Measurements from ENCODE around the gene GYS1.

GYS1 gene

DNA sequence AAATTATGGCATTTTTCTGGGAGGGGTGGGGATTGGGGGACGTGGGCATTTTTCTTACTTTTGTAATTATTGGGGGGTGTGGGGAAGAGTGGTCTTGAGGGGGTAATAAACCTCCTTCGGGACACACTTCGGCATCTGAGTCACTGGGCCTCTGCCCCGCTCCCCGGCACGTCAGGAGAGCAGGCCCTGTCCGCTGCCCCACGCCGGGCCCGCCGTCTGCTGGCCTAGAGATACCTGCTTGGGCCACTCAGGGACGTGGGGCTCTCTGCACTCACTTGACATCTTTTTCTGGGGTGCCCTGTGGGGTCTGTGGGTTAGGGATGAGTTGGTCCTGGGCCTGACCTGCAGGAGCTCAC, 31.5 kb downstream of the GYS1 start:
- peaks cover 30% of the 10 kb centered on the region for H3K4me1 ChIP-seq (ENCODE audit: insufficient read depth, low read length, poor library complexity, severe bottlenecking)
- H2AFZ ChIP-seq (ENCODE audit: low read length) = no peak overlapping the region
- peak overlapping the region; percentile 84 for H3K9ac ChIP-seq (ENCODE audit: low read depth, low read length, poor library complexity, severe bottlenecking)
- peaks cover 29% of the 10 kb centered on the region for H3K79me2 ChIP-seq (ENCODE audit: insufficient read depth, low read length)
- H3K9me2 ChIP-seq (replicated peaks; ENCODE audit: low read depth, low read length) = no peaks in the 10 kb centered on the region
- peaks cover 8% of the 10 kb centered on the region for H4K20me1 ChIP-seq (ENCODE audit: insufficient read depth, low read length, poor library complexity, severe bottlenecking)
- H3K4me3 ChIP-seq (ENCODE audit: low read length, poor library complexity, severe bottlenecking) = no peak overlapping the region
- no peaks in the 10 kb centered on the region for H3F3A ChIP-seq (ENCODE audit: low read depth)
- H3K27me3 ChIP-seq (ENCODE audit: insufficient read depth, low read length, poor library complexity, severe bottlenecking) = no peaks in the 10 kb centered on the region
- no peaks in the 10 kb centered on the region for H3K36me3 ChIP-seq (ENCODE audit: insufficient read depth, low read length)
- H3K4me2 ChIP-seq (ENCODE audit: low read depth, low read length, poor library complexity, severe bottlenecking) = no peak overlapping the region
- TF ChIP-seq, protein P1, sequence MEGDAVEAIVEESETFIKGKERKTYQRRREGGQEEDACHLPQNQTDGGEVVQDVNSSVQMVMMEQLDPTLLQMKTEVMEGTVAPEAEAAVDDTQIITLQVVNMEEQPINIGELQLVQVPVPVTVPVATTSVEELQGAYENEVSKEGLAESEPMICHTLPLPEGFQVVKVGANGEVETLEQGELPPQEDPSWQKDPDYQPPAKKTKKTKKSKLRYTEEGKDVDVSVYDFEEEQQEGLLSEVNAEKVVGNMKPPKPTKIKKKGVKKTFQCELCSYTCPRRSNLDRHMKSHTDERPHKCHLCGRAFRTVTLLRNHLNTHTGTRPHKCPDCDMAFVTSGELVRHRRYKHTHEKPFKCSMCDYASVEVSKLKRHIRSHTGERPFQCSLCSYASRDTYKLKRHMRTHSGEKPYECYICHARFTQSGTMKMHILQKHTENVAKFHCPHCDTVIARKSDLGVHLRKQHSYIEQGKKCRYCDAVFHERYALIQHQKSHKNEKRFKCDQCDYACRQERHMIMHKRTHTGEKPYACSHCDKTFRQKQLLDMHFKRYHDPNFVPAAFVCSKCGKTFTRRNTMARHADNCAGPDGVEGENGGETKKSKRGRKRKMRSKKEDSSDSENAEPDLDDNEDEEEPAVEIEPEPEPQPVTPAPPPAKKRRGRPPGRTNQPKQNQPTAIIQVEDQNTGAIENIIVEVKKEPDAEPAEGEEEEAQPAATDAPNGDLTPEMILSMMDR (conservative IDR thresholded peaks at IDR 0.05; ENCODE audit: low read length) = no peak
- TF ChIP-seq EZH2phosphoT487 (IDR thresholded peaks at IDR 0.05; ENCODE audit: borderline replicate concordance) = no peak
- H3K9me3 ChIP-seq (ENCODE audit: insufficient read depth, low read depth, low read length) = no peaks in the 10 kb centered on the region

DNA sequence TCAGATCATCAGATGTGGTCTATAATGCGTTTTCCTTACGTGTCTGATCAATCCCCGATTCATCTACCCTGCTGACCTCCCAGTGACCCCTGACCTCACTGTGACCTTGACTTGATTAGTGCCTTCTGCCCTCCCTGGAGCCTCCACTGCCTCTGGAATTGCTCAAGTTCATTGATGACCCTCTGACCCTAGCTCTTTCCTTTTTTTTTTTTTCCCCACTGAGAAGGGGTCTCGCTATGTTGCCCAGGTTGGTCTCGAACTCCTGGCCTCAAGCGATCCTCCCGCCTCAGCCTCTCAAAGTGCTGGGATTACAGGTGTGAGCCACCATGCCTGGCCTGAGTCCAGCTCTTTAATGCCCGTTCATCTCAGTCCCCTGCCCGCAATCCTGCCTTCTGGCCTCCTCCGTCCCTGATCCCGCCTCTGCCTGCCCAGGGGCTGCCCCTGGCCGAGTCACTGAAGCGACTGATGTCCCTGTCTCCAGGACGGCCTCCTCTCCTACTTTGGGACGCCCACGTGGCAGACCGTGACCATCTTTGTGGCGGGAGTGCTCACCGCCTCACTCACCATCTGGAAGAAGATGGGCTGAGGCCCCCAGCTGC, 32.0 kb downstream of the GYS1 start:
- peaks cover 3% of the 10 kb centered on the region for H4K20me1 ChIP-seq (ENCODE audit: insufficient read depth, low read length, poor library complexity, severe bottlenecking)
- no peaks in the 10 kb centered on the region for H3K27me3 ChIP-seq (ENCODE audit: insufficient read depth, low read length, poor library complexity, severe bottlenecking)
- H3K4me3 ChIP-seq (ENCODE audit: low read length, poor library complexity, severe bottlenecking) = no peak overlapping the region
- H3F3A ChIP-seq (ENCODE audit: low read depth) = no peaks in the 10 kb centered on the region
- TF ChIP-seq EZH2phosphoT487 (IDR thresholded peaks at IDR 0.05; ENCODE audit: borderline replicate concordance) = no peak
- TF ChIP-seq, protein P1 (conservative IDR thresholded peaks at IDR 0.05; ENCODE audit: low read length) = no peak
- H3K9me2 ChIP-seq (replicated peaks; ENCODE audit: low read depth, low read length) = no peaks in the 10 kb centered on the region
- no peak overlapping the region for H3K4me2 ChIP-seq (ENCODE audit: low read depth, low read length, poor library complexity, severe bottlenecking)
- no peak overlapping the region for H3K9ac ChIP-seq (ENCODE audit: low read depth, low read length, poor library complexity, severe bottlenecking)
- H3K36me3 ChIP-seq (ENCODE audit: insufficient read depth, low read length) = no peaks in the 10 kb centered on the region
- H3K79me2 ChIP-seq (ENCODE audit: insufficient read depth, low read length) = peaks cover 27% of the 10 kb centered on the region
- peaks cover 27% of the 10 kb centered on the region for H3K4me1 ChIP-seq (ENCODE audit: insufficient read depth, low read length, poor library complexity, severe bottlenecking)
- H2AFZ ChIP-seq (ENCODE audit: low read length) = no peak overlapping the region
- H3K9me3 ChIP-seq (ENCODE audit: insufficient read depth, low read depth, low read length) = no peaks in the 10 kb centered on the region

- Histone ChIP-seq H3K4me2 (ENCODE audit: low read depth, low read length, poor library complexity, severe bottlenecking) (no peak overlapping the region), H3F3A (ENCODE audit: low read depth) (no peaks in the 10 kb centered on the region), H2AFZ (ENCODE audit: low read length) (no peak overlapping the region), H3K79me2 (ENCODE audit: insufficient read depth, low read length) (peaks cover 32% of the 10 kb centered on the region), H3K9me3 (ENCODE audit: insufficient read depth, low read depth, low read length) (no peaks in the 10 kb centered on the region), H3K9ac (ENCODE audit: low read depth, low read length, poor library complexity, severe bottlenecking) (no peak overlapping the region), H3K4me3 (ENCODE audit: low read length, poor library complexity, severe bottlenecking) (no peak overlapping the region), H3K4me1 (ENCODE audit: insufficient read depth, low read length, poor library complexity, severe bottlenecking) (peaks cover 32% of the 10 kb centered on the region), H3K27me3 (ENCODE audit: insufficient read depth, low read length, poor library complexity, severe bottlenecking) (no peaks in the 10 kb centered on the region), H4K20me1 (ENCODE audit: insufficient read depth, low read length, poor library complexity, severe bottlenecking) (no peaks in the 10 kb centered on the region), H3K9me2 (replicated peaks; ENCODE audit: low read depth, low read length) (no peaks in the 10 kb centered on the region), H3K36me3 (ENCODE audit: insufficient read depth, low read length) (no peaks in the 10 kb centered on the region)
- no peak for TF ChIP-seq EZH2phosphoT487 (IDR thresholded peaks at IDR 0.05; ENCODE audit: borderline replicate concordance)
- TF ChIP-seq, protein P1 (conservative IDR thresholded peaks at IDR 0.05; ENCODE audit: low read length) = no peak
Measured at GRCh38 chr19:48959341-48960239, 33.5 kb downstream of the GYS1 start.

All from Loucy (cell line).